ENCODE data around the gene RHCE.
"Not testable (repeated sequence)": the region's sequence is repeated elsewhere in the genome, so short reads cannot be mapped to it uniquely, and the experiment has no call there.

The RHCE gene
- total RNA-seq = 0.85 to 1.3 (median 0.93) reads per million in 4 donors

DNA sequence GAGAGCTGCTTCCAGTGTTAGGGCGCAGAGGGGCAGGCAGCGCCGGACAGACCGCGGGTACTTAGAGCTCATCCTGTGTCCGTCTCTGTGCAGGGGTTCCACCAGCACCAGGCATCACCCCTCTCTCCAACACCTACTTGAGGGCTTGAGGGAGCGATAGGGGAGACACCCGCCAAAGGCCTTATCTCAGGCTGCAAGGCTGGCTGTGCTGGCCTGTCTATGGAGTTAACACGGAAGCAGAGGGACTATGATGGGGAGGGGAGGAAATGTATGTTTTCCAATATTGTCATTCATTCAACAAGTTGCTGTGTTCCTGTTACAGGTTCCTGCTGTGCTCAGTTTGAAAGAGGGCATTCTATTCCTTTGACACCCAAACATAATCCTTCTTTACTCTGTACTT is at the start of gene RHCE:
TSS of gene RHCE (minus strand) at position 111 of the 400 bp plus-strand sequence. CDS start at position 72, 39 bp downstream.
- DNase-seq = not testable (repeated sequence)

DNA sequence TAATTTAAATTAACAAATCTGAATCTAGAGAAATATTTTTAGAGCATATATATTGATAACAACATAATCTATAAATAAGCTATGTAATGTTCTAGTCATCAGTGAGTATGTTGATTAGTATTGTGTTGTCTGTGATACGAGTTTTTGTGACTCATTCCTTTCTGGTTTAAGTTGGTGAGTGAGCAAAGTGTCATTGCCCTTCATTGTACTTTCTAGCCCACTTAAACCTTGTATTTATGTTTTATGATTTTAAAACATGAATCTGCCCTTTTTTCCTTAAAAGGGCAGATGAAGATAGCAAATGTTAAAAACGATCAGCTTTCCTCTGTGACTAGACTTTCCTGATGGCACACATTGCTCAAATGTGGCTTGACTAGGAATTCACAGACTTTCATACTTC is 48.6 kb upstream of the RHCE start:
- no peak for DNase-seq

DNA sequence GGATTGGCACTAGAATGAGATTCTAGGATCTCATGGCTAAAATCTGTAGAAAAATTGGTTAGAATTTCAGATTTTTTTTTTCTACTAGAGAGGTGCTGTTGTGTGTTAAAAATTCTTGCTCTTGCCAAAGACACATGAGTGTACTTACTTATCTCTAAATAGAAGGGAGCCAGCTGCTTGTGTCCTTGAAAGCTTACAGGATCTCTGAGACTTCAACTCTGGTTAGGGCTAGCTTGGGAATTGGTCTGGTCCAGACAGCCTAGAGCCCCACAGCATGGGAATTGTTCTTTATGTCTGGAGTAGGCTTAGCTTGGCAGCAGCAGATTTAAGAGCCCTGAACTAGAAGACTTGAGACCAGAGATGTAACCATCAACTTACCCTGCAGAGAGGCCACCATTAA is 47.4 kb upstream of the RHCE start:
- DNase-seq = no peak

DNA sequence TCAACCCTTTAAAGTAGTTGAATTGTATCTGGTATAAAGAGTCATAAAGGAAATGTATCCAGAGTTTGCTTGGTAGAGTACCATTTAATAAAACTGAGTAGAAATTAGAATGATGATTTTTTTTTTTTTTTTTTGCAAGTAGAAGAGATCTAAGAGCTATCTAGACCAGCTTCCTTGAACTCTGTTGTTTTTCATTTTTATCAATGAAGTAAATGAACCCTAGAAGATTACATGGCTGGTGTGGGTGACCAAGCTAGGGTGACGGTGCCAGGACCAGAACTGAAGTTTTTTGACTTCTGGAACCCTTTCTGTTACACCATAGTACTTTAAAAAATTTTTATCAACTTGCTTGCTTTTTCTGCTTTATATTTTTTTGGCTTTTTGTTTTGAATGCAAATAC is 47.0 kb upstream of the RHCE start:
- DNase-seq = no peak

DNA sequence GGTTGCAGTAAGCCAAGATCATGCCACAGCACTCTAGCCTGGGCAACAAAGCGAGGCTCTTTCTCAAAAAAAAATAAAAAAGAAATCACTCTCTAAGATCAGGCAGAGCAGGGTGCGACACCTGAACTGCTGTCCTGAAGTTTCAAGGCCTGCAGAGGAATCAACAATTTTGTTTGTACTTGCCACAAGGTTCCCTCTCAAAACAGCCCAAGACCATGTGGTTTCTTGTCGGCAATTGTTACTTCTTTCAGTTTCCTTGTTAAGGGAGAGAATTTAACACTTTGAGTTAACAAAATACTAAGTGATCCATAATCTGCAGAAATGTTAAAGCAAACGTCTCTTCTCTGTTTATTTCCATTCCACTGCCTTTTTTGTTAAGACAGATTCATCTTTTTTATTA is 46.6 kb upstream of the RHCE start:
- DNase-seq = peak in 1 of 5 donors; percentile 25

DNA sequence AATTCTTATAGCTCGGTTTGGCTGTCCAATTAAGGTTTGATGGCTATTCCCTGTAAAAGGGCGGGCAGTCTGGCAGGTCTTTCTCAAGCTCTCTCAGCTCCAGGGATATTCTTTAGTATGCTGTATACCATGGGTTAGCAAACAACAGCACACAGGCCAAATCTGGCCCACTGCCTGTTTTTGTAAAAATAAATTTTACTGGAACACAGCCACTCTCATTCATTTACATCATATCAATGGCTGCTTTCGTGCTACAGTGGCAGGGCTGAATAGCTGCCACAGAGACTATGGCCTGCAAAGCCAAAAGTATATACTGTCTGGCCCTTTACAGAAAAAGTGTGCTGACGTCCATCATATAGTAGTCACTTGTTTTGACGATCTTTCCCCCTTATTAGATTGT is 42.1 kb upstream of the RHCE start:
- DNase-seq = no peak

DNA sequence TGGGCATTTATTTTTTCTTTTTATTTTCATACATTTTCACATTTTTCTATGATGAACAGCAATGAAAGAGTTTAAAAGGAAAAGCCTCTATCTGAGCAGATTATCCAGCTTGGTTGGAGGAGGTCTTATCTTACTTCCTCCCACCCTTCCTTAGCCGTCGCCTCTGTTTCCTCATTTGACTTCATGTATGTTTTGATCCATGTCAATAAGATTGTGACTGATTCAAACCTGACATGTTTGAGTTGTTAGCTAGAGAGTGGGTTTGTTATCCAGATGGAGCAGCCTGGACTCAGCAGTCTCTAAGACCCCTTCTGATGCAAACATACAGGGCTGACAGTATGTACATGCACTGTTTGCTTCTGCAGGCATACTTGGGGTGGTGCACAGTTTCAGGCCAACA is 41.2 kb upstream of the RHCE start:
- no peak for DNase-seq

DNA sequence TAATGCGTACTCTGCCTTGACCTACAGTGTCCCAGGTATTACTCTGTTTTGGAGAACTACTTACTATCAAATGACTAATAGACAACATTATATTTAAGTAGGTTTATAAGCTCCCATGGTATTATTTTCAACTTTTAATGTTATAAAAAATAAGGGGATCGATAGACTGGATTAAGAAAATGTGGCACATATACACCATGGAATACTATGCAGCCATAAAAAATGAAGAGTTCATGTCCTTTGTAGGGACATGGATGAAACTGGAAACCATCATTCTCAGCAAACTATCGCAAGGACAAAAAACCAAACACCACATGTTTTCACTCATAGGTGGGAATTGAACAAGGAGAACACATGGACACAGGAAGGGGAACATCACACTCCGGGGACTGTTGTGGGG is 40.2 kb upstream of the RHCE start:
- not testable (repeated sequence) for DNase-seq

DNA sequence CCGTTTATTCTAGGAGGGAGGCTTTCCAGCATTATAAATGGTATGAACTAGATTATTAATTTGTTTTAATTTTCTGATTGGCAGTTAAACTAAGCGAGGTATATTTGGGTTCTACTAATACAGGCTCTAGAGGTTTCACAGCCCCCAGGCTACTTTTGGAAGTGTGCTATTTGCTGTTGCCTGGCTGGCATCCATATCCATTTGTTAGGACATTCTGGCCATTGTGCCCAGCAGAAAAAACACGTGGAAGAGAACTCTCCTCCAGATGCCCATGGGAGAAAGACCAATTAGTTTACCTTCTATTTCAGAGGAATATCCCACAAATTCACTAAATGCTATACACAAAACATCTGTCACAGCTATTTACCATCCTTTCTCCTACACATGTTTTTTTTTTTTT is 39.4 kb upstream of the RHCE start:
- no peak for DNase-seq

DNA sequence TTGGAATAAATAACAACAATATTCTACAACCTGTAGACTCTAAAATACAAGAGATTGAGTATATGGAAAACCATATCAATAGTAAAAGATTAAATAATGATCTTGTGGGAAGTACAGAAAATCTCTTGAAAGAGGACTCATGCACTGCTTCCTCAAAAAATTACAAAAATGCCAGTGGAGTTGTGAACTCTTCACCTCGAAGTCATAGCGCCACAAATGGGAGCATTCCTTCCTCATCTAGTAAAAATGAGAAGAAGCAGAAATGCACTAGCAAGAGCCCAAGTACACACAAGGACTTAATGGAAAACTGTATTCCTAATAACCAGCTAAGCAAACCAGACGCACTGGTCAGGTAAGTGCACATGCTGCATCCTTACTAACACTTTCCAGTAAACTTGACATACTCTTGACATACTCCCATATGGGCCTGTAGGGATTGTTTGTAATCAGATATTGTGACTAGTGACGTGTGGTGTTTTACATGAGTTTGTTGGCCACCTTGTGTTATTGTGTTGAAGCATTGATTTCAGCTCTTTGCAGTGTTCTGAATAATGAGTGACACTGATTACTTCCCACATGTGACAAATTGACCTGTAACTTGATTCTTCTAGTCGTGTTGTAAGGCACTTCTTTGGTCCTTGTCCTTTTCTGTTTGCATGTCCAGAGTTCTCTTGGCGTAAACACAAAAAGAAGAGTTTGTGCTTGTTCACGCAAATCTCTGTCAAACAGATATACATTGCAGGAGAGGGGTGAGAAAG is 38.1 kb upstream of the RHCE start:
- no peak for DNase-seq

DNA sequence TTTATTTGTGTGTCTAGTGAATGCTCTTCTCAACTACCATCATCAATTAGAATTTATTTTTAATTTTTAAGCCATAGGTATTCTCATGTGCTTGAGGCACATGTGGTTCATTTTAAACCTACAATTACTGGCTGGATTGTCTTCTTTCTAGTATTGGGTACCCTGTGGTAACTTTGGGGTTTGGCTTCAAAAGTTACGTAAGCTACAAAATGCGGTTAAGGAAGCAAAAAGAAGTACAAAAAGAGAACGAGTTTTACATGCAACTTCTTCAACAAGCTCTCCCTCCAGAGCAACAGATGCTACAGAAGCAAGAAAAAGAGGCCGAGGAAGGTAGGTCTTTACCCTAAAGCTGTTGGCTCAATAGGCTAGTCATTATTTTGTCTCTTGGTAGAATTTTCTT is 35.9 kb upstream of the RHCE start:
- no peak for DNase-seq

DNA sequence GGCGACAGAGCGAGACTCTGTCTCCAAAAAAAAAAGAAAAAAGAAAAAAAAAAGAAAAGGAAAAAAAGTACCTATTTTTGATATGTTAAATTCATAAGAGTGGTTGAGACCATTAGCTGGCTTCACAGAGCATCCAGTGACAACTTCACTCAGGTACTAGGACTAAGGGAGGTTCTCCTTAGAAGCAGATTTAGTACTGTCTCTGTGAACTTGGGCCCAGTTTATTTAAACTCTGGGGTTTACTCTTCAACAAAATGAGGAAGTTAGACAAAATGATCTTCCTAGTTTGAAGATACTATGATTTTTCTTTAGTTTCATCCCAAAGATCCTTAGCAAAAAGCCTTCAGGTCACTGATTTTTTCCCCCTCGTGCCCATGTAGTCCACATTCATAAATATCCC is 31.3 kb upstream of the RHCE start:
- DNase-seq = no peak

DNA sequence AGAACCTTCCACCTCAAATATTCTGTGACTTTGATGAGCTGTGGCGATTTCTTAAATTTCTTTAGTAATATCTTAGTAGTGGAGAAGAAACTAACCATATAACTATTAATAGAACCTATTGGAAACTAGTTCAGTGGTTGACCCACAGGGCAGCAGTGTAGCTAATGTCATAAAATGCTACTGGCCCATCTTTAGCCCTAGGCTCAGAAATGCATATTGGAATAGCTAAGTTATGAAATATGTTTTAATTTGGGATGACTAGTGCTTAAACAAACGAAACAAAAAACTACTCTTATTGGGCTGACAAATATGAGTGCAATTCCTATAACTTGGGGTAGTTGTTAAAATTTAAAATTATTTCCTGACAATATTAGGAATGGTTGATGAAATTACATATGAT is 30.3 kb upstream of the RHCE start:
- no peak for DNase-seq

DNA sequence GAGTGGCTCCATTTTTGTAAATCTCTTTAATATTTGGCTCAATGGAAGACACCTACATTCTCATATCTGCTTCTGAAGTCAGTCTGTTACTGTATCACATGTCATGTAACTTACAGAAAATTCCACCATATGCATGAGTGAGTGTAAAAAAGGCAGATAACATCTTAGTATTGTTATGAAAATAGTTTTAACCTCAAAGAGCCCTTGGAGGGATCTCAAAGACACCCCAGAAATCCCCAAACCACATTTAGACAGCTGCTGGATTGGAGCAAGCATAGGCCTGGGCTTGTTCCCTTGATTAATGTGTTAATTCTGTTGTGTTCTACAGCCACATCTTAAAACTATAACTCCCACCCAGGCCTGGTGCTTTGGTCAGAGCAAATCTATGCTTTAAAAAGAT is 26.9 kb upstream of the RHCE start:
- peak in 1 of 5 donors; percentile 21 for DNase-seq

DNA sequence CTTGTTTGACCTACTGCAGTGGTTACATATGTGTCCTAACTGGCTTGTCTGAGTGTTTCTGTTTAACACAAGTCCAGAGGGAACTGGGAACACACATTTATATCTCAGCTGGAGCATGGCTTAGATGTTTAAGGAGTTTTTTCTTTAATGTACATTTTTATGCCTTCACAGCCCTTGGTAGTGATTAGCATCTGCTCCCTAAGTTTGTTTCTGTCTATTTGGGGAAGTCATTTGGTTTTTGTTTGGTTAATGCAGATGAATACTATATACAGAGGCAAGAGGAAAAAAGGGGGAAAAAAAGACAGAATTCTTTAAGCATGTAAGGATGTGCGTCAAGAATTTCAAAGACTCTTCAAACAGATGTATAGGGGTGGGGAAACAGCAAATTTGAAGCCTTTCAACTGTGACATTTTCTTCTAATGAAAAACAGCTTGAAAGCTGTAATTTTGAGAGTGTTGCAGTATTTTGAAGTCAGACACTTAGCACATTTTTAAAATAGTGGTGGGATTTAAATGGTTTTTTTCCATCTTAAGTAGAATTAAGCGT is 25.4 kb upstream of the RHCE start:
- DNase-seq = no peak

DNA sequence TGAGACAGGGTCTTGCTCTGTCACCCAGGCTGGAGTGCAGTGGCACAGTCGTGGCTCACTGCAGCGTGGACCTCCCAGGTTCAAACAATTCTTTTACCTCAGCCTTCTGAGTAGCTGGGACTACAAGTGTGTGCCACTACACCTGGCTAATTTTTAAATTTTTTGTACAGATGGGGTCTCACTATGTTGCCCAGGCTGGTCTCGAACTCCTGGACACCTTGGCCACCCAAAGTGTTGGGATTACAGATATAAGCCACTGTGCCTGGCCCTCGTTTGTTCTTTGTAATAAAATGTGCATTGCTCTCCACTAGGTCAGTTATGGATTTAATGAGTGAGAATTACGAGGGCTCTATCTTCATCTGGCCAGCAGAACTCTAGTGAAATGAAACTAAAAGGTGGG is 24.0 kb upstream of the RHCE start:
- not testable (repeated sequence) for DNase-seq

DNA sequence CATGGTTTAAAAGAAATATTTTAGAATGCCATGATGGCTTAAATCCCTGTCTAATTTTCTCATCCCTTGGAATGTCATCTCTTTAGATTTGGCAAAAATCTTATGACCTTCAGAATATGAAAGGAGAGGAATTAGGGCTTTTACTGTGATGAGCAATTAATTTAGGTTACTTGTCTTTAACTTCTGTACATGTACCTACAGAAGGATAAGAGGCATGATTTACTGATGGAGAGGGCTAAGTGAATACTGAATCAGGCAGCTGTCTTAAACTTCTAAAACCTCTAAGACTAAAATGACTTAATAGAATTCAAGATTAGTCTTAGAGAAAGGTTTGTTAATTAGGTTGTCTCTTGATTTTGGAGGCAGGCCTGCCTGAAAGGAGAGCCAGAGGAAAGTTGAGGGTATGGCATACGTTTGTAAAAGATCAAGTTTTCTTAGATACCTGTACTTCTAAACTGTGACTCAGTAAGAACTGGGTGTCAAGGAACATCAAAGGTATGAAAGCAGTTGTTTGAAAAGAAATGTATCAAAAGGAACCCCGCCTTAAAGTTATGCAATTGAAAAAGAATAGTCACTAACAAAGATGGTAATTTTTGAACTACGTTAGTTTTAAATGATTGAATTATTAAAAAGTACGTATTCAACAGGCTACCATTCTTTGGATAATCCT is 22.5 kb upstream of the RHCE start:
- DNase-seq = no peak

DNA sequence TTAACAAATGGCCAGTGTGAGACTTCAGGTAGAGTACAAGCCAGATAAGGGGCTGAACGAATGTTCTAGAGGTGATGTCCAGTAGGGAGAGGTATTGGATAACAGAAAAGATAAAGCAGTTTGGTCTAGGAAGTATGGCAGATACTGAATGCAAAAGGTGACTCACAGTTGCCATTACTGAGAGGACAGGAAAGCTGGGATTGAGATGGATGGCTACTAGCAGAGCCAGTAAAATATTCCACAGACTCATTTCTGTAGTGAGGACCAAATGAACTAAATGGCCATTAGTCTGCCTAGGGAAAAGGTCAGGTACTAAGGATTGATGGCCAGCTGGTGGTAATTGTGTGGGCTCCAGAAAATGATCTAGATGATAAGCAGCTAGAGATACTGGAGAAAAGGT is 21.6 kb upstream of the RHCE start:
- no peak for DNase-seq

DNA sequence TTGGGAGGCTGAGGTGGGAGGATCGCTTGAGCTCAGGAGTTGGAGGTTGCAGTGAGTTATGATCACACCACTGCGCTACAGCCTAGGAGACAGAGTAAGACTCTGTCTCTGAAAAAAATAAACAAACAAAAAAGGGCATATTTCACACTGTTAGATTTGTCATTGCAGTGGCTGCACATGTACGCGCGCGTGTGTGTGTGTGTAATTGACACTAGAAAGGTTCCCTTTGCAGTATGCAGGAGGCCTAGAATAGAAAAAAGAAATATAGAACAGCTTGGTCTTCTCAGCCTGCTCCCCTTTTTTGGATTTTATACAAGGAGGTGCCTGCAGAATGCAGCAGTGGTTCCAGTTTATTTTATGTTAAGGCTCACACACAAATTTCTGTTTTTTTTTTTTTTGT is 18.7 kb upstream of the RHCE start:
- no peak for DNase-seq

DNA sequence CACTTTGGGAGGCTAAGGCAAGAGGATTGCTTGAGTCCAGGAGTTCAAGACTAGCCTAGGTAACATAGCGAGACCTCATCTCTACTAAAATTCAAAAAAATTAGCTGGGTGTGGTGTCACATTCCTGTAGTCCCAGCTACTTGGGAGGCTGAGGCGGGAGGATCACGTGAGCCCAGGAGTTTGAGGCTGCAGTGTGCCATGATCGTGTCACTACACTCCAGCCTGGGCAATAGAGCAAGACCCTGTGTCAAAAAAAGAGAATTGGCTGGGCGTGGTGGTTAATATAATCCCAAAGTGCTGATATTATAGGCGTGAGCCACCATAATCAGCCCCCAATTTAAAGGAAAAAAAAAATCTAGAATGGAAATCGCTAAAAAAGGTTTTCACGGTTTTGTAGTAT is 17.0 kb upstream of the RHCE start:
- no peak for DNase-seq

DNA sequence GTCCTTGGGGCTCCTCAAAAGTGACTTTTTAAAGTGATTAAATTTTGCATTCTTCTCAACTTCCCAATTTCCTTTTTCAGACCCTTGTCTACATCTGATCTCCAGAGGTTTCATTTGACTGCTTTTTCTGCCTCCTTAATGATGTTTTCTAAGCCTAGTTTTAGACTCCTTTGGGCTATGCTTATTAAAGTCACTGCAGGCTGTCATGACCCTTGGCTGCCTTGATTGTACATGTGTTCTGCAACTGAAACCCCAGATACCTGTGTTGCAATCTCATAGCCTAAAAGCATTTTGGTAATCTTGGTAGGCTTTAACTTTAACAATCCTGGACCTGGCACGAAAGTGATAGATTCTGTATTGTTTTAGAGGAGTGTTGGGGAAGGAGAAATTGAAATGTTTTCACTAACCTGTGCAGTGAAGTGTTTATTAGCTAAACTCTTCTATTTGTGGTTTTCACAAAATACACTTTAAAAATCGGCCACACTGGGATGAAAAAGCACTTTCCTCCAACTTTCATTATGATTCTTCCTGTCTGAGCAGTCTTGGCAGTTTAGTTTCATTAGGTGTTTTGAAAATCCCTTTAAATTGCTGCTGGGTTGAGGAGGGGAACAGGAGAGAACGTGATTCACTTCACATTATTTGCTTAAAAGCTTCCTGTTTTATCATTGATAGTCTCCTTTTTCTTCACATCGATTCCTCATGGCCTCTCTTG is 14.9 kb upstream of the RHCE start:
- DNase-seq = peak in 1 of 5 donors; percentile 20

DNA sequence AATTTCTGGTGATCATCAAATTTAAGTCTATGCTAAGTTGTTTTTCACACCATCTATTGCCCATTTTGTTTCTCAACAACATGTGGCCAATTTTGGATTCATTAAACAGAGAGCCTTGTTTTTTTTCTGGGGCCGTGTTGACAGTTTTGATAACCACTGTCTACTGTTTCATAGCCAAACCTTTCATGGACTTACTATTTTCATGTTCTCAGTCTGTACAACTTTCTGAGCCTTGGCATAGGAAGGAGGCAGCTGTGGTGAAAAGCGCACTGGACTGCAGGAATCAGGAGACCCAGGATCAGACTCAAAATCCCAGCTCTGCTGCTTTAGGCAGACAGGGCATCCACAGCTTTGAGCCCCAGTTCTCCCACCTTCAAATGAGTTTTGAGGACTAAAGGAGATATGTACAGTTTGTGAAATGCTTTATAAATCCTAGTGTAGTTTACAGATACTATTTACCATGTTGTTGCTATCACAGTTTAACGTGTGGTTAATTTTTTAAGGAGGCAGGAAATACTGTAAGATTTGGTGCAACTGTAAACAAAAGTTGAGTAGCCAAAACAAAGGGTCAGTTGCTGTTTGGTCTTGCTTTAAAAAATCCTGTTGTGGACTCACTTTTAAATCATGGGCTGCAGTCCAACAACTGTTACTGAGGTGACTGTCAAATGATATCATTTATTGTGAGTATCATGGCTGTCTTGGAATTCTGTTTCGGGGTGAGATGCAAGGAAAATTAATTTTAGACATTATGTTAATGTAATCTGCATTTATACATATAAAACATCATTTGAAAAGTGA is 13.0 kb upstream of the RHCE start:
- DNase-seq = no peak
